Jurkat, Clone E6-1 (cell line): ENCODE data around the gene FILIP1.

Experiments
- DNase-seq: peaks from one replicate; pipeline ENCODE4 v3.0.0-alpha.2; 2011; ENCODE audit warnings: low read depth, low spot score
- H3K4me3 ChIP-seq: 2 replicates; pipeline ENCODE4 v1.5.1; 2011; ENCODE audit warnings: mild to moderate bottlenecking, low read length, control low read depth, moderate library complexity

Gene FILIP1

GRCh38 chr6:75286955-75287354, 206.6 kb downstream of the FILIP1 start:
- DNase-seq = no peak

GRCh38 chr6:75285283-75285639, 208.3 kb downstream of the FILIP1 start:
- peak overlapping the region; percentile 79 for H3K4me3 ChIP-seq
- DNase-seq = no peak

More at GRCh38 chr6:75286955-75287354, 206.6 kb downstream of the FILIP1 start:
- no peak overlapping the region for H3K4me3 ChIP-seq

GRCh38 chr6:75284632-75285282, 208.8 kb downstream of the FILIP1 start, which contains the start of gene TMEM30A:
TMEM30A (minus strand) TSS chr6:75284792; CDS start chr6:75284638, 154 bp downstream.
- peak; percentile 99 for DNase-seq

DNA sequence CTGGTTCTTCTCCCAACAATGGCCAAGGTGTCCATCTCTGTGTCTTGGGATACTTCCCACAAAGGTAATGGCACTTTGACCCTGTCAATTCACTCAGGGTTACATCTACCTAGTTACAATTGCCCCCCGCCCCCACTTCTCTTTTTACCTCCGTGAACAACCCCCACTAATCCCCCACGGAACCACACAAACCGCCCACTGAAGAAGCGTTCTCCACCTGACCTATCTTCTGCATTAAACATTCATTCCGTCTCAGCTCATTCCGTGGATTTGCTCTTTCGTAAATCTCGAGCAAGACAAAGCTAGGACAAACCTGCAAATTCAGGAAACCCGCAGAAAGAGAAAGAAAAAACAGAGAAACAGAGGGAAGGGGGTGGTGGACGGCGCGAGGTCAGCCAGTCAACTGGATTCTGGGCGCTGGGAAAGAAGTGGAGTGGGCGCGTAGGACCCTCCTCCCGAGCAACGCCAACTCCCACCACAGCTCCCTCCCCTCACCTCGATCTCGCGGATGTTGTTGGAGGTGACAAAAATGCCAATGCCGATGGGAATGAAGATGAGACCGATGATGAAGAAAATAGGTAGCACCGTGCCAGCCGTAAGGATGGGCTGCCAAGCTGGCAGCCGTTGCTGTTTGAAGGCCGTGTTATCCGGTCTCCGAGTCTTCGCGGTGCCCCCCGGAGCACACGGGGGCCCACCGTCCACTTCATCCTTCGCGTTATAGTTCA, 209.5 kb downstream of the FILIP1 start:
- DNase-seq = no peak
- H3K4me3 ChIP-seq = peak overlapping the region; percentile 79

More at GRCh38 chr6:75284632-75285282, 208.8 kb downstream of the FILIP1 start, which contains the start of gene TMEM30A:
- peak within 1 kb of the TSS; percentile 79 for H3K4me3 ChIP-seq

DNA sequence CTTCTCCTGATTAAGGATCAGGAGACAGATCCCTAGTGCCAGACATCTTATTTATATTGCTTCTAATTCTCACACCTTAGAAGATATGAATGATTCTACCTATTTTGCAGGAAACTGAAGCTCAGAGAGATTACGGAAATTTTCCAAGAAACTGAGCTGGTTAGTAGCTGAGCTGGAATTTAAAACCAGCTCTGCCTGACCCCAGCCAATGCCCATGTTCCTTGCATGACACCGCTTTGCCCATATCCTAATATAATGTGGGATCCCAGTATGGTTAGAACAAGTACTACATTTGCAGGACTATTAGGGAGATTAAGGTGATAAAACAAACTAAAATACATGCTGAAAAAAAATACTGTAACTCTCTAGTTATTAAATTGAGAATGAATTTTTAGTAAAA, 210.9 kb downstream of the FILIP1 start:
- H3K4me3 ChIP-seq = no peak overlapping the region
- no peak for DNase-seq

GRCh38 chr6:75281653-75282052, 211.9 kb downstream of the FILIP1 start:
- H3K4me3 ChIP-seq = no peak overlapping the region
- DNase-seq = no peak

DNA sequence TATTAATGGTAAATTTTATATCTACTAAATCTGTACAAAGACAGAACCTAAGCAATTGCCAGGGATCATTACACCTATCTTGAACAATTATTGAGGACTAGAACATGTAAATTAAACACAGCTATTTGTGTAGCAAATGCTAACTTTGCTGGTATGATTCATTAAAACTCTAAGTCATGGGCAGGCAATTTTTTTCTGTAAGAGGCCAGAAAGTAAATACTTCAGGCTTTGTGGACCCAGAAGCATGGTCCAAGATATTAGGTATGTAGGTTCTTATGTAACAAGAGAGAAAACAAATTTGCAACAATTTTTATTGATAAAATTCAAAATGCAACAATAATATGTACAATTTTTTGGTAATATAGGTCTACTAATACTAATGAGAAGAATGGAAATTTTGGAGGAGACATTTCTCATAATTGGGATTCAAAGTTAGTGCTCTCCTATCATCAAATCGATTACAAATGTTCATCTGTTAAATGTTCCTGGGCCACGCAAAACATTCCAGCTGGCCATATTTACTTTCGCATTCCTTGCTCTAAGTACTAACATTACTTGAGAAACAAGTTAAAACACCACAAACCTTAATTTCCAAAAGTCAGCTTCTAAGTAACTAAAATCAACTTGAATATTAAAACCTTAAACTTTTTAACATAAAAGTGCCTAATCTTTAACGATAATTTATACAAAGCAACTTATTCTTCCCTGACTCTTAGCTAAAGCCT, 213.3 kb downstream of the FILIP1 start:
- no peak overlapping the region for H3K4me3 ChIP-seq
- no peak for DNase-seq

DNA sequence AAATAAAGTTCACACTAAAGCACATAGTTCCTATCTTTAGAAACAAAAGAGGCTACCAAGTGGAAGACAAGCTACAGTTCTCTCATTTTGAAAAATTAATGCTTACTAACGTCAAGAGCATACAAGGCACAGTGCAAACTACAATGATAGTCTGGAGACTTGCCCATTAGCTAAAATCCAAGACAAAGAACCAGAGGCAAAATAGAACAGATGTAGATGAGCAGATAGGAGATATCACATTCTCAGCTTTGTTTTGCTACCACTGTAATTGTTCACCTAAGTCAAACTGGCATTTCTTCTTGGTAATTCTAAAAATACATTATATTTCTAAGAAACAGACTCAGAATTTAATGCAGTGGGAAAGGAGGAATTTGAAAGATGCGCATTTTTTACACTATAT, 214.2 kb downstream of the FILIP1 start:
- no peak overlapping the region for H3K4me3 ChIP-seq
- DNase-seq = no peak

DNA sequence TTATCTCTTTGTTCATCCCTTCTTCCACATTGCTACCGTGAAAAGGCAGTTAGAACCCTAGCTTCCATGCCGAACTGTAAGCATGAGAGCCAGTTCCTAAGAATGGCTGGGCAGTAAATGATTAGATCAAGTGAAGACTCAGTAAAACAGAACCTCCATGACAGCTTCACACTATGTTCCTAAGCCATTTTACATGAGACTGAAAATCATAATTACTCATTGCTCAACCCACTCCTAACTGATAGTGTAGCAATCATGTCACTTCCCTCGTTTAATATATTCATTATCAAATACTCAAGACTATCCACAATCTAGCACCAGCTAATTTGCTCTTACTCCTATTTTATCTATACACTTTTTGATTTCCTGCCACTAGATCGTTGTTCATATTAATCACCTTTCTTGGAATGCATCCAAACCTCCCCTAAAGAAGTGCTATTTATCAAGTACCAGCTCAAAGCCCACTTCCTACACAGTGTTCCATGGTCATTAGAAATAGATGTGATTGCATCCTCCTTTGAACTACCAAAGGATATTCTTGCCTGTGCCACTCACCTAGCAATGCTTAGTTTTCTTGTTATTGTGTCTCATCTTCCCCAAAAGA, 215.0 kb downstream of the FILIP1 start:
- no peak overlapping the region for H3K4me3 ChIP-seq
- DNase-seq = no peak

DNA sequence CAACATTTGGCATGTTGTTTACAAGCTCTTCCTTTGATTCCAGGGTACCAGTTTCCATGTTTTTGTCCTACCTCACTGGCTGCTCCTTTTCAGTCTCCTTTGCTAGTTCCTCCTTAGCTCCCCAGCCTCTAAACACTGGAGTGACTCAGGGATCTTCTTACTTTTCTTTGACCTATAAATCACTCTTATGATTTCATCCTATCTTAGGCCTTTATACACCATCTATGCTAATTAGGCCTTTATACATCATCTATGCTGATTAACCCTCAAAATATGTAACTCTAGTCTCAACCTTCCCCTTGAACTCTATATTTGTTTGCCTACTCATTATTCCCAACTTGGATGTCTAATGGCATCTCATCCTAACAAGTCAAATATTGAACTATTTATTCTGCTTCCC, 218.5 kb downstream of the FILIP1 start:
- DNase-seq = no peak
- H3K4me3 ChIP-seq = no peak overlapping the region

DNA sequence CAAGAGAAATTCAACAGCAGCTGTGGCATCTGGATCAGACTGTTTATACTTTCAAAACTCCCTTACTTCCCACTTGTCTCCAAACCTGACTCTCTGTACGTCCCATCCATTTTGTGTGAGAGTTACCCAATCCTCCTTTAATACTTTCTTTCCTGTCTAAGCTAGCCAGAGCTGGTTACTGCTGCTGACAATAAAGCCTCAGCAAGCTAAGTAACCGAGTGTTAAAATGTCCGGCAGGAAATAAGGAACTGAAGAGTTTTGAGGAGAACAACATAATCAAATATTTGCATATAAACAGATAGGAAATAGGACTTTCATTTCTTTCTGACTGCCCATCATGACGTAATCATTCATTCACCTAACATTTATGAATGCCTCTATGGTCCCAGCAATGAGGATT, 220.6 kb downstream of the FILIP1 start:
- no peak for DNase-seq
- H3K4me3 ChIP-seq = no peak overlapping the region

GRCh38 chr6:75272145-75272840, 221.3 kb downstream of the FILIP1 start:
- DNase-seq = no peak
- no peak overlapping the region for H3K4me3 ChIP-seq

DNA sequence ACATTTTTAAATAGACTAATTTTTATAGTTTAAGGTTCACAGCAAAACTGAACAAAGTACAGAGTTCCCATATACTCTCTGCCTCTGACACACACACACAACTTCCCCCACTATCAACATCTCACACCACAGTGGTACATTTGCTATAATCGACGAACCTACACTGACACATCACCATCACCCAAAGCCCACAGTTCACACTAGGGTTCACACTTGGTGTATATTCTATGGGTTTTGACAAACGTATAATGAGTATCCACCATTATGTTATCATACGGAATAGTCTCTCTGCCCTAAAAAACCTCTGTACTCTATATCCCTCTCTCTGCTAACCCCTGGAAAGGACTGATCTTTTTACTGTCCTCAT, 224.6 kb downstream of the FILIP1 start:
- no peak for DNase-seq
- no peak overlapping the region for H3K4me3 ChIP-seq

DNA sequence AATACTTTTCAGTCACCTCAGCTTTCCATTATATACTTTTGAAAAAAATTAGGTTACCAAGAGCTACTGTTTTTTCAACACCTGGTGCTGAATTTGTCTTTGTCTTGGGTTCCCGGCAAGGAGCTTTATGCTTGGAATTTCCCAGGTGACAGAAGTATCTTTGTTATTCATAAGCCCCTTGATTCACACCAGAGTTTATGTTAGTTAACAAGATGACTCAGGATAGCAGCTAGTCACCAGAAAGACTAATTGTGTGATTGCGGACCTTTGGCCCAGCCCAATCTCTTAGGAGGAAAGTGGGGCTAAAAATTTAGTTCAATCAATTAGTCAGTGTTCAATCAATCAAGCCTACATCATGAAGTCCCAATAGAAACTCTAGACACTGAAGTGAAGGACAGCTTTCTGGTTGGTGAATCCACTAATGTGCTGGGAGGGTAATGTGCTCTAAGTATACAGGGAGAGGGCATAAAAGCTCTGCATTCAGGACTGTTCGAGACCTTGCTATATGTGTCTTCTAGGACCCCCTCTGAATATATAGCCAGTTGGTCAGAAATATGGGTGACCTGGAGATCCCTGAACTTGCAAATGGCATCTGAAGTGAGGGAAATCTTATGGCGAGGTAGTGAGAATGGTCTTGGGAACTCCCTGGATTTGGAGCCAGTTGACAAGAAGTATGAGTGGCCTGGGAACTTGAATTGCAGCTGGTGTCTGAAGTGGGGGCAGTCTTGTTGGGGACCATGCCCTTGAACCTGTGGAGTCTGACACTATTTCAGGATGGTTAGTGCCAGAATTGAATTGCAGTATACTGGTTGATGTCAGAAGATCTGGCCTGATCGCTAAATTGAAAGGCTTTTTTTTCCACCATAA, 225.2 kb downstream of the FILIP1 start:
- no peak overlapping the region for H3K4me3 ChIP-seq
- DNase-seq = no peak

DNA sequence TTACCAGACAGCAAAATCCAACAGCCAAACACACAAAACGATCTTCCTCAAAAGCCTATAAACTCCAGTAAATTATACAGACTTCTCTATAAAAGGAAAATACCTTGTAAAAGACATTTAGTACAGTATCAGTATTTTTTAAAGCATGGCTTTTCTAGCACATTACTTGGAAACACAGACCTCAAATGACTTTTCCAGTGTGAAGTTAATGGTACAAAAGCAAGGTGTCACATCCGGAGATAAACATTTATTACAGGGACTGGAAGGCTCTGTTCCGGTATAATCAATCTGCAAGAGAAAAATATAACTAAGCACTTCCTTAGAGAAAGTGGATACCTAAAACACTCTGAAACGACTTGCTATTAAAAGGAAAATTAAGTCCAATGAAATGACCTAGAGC, 226.1 kb downstream of the FILIP1 start:
- no peak for DNase-seq
- no peak overlapping the region for H3K4me3 ChIP-seq

DNA sequence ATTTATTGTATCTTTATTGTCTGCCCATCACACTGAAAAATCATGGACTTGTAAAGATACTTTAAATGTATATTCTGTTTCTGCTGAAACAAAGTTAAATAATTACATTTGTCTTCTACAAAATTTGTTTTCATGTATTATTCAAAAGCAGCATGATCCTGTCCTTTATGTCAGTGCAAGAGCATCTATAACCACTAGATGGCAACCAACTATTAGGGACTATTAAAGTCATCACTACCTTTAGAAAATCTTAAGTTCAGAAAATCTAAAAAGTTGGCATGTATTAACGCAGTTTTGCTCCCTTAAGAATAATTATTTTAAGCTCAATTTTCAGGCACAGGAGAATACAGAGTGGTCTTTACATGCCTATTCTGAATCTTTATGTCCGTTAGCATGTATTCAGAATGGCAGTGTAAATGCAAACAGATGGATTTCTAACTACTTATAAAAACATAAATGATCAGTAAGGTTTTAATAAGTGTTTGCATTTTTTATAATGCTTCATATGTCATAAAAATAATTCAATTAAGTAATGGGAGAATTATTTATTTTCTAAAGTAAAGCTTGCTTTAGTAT, 226.8 kb downstream of the FILIP1 start:
- no peak overlapping the region for H3K4me3 ChIP-seq
- DNase-seq = peak; percentile 25

DNA sequence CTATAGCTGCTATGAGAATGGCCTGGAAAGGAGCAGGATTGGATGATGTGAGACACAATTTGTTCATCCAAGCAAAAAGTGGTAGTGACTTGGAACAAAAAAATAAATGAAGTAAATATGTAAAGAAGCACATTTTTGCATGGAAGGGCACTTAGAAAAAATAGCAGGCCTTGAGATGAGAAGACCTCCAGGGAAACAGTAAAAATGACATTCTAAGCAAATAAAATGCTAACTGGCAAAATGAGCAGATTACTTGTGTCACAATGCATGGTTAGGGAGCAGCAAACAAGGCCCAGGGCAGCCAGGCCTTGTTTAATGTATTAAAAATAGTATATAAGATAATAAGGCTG, 230.2 kb downstream of the FILIP1 start:
- DNase-seq = no peak
- no peak overlapping the region for H3K4me3 ChIP-seq

DNA sequence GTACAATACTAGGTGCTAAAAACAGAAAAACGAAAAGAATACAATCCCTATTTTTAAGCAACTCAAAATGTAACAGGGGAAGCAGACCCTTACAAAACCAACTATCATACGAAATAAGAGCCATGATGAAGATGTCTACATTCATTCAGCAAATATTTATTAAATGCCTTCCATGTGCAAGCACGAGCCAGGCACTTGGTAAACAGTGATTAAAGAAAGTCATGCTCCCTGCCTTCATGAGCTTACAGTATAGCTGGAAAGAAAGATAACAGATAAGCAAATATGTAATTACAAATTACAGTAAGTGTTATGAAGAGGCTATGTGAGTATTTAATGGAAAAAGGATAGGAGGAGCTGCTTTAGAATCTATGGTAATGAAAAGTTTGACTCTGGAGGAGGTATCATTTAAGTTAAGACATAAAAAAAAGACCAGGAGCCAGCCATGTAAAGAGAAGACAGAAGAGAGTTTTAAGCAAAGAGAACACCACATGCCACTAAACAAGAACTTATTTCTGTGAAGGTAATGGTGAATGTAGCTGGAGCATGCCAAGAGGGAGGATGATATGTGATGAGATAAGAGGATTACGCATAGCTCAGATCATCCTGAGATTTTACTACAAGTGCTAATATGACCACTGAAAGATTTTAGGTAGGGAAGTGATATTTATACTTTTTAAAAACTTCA, 230.7 kb downstream of the FILIP1 start:
- H3K4me3 ChIP-seq = no peak overlapping the region
- DNase-seq = no peak
